HEK293T (cell line): Measurements from ENCODE around the gene TBC1D22A.

Experiments used
- BHLHE40 ChIP-seq: fragments of 450-650 bp; IDR thresholded peaks from 2 replicates; pipeline ENCODE4 v1.6.1; 2016; ENCODE audit warnings: mild to moderate bottlenecking, moderate library complexity, borderline replicate concordance
- FOXK2 ChIP-seq: fragments of 450-650 bp; IDR thresholded peaks from 2 replicates; pipeline ENCODE4 v1.6.1; 2016; ENCODE audit warnings: mild to moderate bottlenecking
- FOXM1 ChIP-seq: fragments of 450-650 bp; IDR thresholded peaks from 2 replicates; pipeline ENCODE4 v1.6.1; 2017; ENCODE audit warnings: mild to moderate bottlenecking, borderline replicate concordance
- SUZ12 ChIP-seq: fragments of 450-650 bp; IDR thresholded peaks from 2 replicates; pipeline ENCODE4 v1.6.1; 2016; ENCODE audit warnings: mild to moderate bottlenecking
- TARDBP ChIP-seq: fragments of 450-650 bp; IDR thresholded peaks from 2 replicates; pipeline ENCODE4 v1.6.1; 2016
- ZNF384 ChIP-seq: fragments of 450-650 bp; IDR thresholded peaks from 2 replicates; pipeline ENCODE4 v1.6.1; 2016

GRCh38 chr22:47205554-47205953 lies 443.1 kb downstream of the TBC1D22A start:
- TF ChIP-seq FOXM1 = no peak
- no peak for TF ChIP-seq FOXK2
- TF ChIP-seq BHLHE40 = no peak
- TF ChIP-seq SUZ12 = no peak
- no peak for TF ChIP-seq TARDBP
- no peak for TF ChIP-seq ZNF384
